ENCODE results near the gene VPS13D. TPM values are rescaled to one million over a fixed set of nuclear protein-coding genes. Genes with fewer than 3 reads are reported as not detected.

VPS13D gene
- total and polyA plus RNA-seq, 2 experiments from 2014 or later = 10.7 to 34.9 TPM

DNA sequence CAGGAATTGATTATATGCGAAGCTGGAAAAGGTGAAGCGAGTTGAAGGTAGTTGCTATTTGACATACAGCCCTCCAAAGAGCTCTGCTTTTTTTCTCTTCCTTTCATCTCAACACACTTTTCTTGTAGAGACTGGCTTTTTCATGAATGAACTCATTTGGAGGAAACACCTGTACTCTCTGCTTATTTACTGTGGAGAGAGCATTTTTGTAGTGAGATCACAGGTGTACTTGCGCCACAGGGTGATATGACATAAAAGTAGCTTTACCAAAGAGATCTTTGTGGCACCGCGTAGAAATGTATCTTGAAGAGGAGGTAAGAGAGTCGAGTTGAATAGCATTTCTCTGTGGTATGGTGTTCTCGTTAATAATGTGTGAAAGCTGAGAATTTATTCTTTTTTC lies 187.6 kb downstream of the VPS13D start (continued):
- no peak for TF ChIP-seq STAT1 (IDR thresholded peaks at IDR 0.05; ENCODE audit: unreplicated experiment)

- DNase-seq (ENCODE audit: low spot score) = no peak
- H3K79me2 ChIP-seq (replicated peaks; ENCODE audit: insufficient read depth) = no peaks in the 10 kb centered on the region
- H3F3A ChIP-seq (replicated peaks; ENCODE audit: low read depth) = no peaks in the 10 kb centered on the region
- H3K4me2 ChIP-seq = no peak overlapping the region
- H2AFZ ChIP-seq = no peak overlapping the region
- peaks cover 5% of the 10 kb centered on the region; the same call in 1 of the 2 replicates for H3K36me3 ChIP-seq (ENCODE audit: insufficient read depth)
- TF ChIP-seq ZNF114 (CRISPR knock-in tag; IDR thresholded peaks at IDR 0.05) = no peak
- TF ChIP-seq, protein P1, sequence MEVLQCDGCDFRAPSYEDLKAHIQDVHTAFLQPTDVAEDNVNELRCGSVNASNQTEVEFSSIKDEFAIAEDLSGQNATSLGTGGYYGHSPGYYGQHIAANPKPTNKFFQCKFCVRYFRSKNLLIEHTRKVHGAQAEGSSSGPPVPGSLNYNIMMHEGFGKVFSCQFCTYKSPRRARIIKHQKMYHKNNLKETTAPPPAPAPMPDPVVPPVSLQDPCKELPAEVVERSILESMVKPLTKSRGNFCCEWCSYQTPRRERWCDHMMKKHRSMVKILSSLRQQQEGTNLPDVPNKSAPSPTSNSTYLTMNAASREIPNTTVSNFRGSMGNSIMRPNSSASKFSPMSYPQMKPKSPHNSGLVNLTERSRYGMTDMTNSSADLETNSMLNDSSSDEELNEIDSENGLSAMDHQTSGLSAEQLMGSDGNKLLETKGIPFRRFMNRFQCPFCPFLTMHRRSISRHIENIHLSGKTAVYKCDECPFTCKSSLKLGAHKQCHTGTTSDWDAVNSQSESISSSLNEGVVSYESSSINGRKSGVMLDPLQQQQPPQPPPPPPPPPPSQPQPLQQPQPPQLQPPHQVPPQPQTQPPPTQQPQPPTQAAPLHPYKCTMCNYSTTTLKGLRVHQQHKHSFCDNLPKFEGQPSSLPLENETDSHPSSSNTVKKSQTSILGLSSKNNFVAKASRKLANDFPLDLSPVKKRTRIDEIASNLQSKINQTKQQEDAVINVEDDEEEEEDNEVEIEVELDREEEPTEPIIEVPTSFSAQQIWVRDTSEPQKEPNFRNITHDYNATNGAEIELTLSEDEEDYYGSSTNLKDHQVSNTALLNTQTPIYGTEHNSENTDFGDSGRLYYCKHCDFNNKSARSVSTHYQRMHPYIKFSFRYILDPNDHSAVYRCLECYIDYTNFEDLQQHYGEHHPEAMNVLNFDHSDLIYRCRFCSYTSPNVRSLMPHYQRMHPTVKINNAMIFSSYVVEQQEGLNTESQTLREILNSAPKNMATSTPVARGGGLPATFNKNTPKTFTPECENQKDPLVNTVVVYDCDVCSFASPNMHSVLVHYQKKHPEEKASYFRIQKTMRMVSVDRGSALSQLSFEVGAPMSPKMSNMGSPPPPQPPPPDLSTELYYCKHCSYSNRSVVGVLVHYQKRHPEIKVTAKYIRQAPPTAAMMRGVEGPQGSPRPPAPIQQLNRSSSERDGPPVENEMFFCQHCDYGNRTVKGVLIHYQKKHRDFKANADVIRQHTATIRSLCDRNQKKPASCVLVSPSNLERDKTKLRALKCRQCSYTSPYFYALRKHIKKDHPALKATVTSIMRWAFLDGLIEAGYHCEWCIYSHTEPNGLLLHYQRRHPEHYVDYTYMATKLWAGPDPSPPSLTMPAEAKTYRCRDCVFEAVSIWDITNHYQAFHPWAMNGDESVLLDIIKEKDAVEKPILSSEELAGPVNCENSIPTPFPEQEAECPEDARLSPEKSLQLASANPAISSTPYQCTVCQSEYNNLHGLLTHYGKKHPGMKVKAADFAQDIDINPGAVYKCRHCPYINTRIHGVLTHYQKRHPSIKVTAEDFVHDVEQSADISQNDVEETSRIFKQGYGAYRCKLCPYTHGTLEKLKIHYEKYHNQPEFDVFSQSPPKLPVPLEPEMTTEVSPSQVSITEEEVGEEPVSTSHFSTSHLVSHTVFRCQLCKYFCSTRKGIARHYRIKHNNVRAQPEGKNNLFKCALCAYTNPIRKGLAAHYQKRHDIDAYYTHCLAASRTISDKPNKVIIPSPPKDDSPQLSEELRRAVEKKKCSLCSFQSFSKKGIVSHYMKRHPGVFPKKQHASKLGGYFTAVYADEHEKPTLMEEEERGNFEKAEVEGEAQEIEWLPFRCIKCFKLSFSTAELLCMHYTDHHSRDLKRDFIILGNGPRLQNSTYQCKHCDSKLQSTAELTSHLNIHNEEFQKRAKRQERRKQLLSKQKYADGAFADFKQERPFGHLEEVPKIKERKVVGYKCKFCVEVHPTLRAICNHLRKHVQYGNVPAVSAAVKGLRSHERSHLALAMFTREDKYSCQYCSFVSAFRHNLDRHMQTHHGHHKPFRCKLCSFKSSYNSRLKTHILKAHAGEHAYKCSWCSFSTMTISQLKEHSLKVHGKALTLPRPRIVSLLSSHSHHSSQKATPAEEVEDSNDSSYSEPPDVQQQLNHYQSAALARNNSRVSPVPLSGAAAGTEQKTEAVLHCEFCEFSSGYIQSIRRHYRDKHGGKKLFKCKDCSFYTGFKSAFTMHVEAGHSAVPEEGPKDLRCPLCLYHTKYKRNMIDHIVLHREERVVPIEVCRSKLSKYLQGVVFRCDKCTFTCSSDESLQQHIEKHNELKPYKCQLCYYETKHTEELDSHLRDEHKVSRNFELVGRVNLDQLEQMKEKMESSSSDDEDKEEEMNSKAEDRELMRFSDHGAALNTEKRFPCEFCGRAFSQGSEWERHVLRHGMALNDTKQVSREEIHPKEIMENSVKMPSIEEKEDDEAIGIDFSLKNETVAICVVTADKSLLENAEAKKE (CRISPR knock-in tag; IDR thresholded peaks at IDR 0.05) = no peak
- TF ChIP-seq, protein P2, sequence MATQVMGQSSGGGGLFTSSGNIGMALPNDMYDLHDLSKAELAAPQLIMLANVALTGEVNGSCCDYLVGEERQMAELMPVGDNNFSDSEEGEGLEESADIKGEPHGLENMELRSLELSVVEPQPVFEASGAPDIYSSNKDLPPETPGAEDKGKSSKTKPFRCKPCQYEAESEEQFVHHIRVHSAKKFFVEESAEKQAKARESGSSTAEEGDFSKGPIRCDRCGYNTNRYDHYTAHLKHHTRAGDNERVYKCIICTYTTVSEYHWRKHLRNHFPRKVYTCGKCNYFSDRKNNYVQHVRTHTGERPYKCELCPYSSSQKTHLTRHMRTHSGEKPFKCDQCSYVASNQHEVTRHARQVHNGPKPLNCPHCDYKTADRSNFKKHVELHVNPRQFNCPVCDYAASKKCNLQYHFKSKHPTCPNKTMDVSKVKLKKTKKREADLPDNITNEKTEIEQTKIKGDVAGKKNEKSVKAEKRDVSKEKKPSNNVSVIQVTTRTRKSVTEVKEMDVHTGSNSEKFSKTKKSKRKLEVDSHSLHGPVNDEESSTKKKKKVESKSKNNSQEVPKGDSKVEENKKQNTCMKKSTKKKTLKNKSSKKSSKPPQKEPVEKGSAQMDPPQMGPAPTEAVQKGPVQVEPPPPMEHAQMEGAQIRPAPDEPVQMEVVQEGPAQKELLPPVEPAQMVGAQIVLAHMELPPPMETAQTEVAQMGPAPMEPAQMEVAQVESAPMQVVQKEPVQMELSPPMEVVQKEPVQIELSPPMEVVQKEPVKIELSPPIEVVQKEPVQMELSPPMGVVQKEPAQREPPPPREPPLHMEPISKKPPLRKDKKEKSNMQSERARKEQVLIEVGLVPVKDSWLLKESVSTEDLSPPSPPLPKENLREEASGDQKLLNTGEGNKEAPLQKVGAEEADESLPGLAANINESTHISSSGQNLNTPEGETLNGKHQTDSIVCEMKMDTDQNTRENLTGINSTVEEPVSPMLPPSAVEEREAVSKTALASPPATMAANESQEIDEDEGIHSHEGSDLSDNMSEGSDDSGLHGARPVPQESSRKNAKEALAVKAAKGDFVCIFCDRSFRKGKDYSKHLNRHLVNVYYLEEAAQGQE (IDR thresholded peaks at IDR 0.05; ENCODE audit: unreplicated experiment) = no peak
- no peak for TF ChIP-seq CREB1 (CRISPR knock-in tag; IDR thresholded peaks at IDR 0.05; ENCODE audit: low read depth)
- TF ChIP-seq STAT1 (IDR thresholded peaks at IDR 0.05; ENCODE audit: unreplicated experiment) = no peak
- no peak for TF ChIP-seq JUNB (IDR thresholded peaks at IDR 0.05; ENCODE audit: unreplicated experiment)
- no peak for TF ChIP-seq EZH2 (IDR thresholded peaks at IDR 0.05; ENCODE audit: low read depth, unreplicated experiment)
- TF ChIP-seq POLR2AphosphoS5 (IDR thresholded peaks at IDR 0.05; ENCODE audit: low read depth) = no peak
- TF ChIP-seq EZH2phosphoT487 (IDR thresholded peaks at IDR 0.05; ENCODE audit: unreplicated experiment) = no peak
- TF ChIP-seq ZNF331 (CRISPR knock-in tag; IDR thresholded peaks at IDR 0.05; ENCODE audit: low read depth) = no peak
- no peak for TF ChIP-seq ETS1 (IDR thresholded peaks at IDR 0.05)
- ATAC-seq = no peak
- no peak overlapping the region for H3K4me3 ChIP-seq
- Mint-ChIP-seq H3K4me1 (no peaks in the 10 kb centered on the region), H3K36me3 (ENCODE audit: low read depth) (no peaks in the 10 kb centered on the region; the same call in 2 of the 3 replicates), H3K27ac (no peak overlapping the region), H3K9me3 (no peaks in the 10 kb centered on the region), H3K4me3 (no peak overlapping the region), H3K27me3 (ENCODE audit: insufficient read depth, low read depth, poor library complexity) (no peaks in the 10 kb centered on the region)
- H3K27me3 ChIP-seq (ENCODE audit: insufficient read depth) = no peaks in the 10 kb centered on the region
- no peaks in the 10 kb centered on the region for H3K4me1 ChIP-seq (ENCODE audit: insufficient read depth)
- no peaks in the 10 kb centered on the region for H4K20me1 ChIP-seq (replicated peaks; ENCODE audit: insufficient read depth)
- H3K9me2 ChIP-seq (ENCODE audit: insufficient read depth) = no peaks in the 10 kb centered on the region
- H3K27ac ChIP-seq (ENCODE audit: low read depth) = no peak overlapping the region
Measured at GRCh38 chr1:12420171-12420570, 190.3 kb downstream of the VPS13D start.

All from GM23338 (cell line).